Epithelial cell of proximal tubule (primary cell): ENCODE data around the gene SND1. TPM values are rescaled to one million over a fixed set of nuclear protein-coding genes. Genes with fewer than 3 reads are reported as not detected.

ENCODE experiments used
- DNase-seq: peaks from one replicate; pipeline ENCODE4 v3.0.0-alpha.2; 2011; ENCODE audit warnings: low read depth
- H3K4me3 ChIP-seq: 2 replicates; pipeline ENCODE4 v1.5.1; 2011; ENCODE audit warnings: low read depth, mild to moderate bottlenecking, low read length
- total RNA-seq: library from RNA; depleted of rRNA; stranded (reverse); fragments of >200 nt; gene quantifications from 2 replicates; pipeline ENCODE4 v1.2.3, GENCODE V29; 2015
- TF ChIP-seq, protein P1 (sequence below): conservative IDR thresholded peaks from 2 replicates; pipeline ENCODE4 v1.5.1; 2012; ENCODE audit warnings: low read depth, mild to moderate bottlenecking, low read length

Gene SND1
- total RNA-seq, 1 donor from 2014 or later, result 122 TPM

DNA sequence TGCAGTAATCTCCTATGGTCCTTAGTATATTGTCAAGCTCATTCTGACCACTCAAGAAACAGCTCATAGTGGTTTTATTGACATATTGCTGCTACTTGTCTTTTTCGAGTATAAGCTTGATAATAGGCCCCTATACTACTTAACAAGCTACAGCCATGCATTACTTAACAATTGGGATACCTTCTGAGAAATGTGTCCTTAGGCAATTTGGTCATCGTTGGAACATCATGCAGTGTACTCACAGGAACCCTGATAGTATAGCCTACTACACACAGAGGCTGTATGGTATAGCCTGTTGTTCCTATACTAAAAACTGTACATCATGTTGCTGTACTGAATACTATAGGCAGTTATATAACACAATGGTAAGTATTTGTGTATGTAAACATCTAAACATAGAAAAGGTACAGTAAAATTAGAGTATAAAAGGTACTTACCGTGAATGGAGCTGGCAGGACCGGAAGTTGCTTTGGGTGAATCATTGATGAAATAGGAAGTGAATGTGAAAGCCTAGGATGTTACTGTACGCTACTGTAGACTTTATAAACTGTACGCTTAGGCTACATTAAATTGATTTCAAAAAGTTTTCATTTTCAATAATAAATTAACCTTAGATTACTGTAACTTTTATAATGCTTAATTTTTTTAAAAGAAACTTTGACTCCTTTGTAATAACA is 218.4 kb downstream of the SND1 start:
- no peak overlapping the region for H3K4me3 ChIP-seq
- DNase-seq, result no peak
- TF ChIP-seq, protein P1, sequence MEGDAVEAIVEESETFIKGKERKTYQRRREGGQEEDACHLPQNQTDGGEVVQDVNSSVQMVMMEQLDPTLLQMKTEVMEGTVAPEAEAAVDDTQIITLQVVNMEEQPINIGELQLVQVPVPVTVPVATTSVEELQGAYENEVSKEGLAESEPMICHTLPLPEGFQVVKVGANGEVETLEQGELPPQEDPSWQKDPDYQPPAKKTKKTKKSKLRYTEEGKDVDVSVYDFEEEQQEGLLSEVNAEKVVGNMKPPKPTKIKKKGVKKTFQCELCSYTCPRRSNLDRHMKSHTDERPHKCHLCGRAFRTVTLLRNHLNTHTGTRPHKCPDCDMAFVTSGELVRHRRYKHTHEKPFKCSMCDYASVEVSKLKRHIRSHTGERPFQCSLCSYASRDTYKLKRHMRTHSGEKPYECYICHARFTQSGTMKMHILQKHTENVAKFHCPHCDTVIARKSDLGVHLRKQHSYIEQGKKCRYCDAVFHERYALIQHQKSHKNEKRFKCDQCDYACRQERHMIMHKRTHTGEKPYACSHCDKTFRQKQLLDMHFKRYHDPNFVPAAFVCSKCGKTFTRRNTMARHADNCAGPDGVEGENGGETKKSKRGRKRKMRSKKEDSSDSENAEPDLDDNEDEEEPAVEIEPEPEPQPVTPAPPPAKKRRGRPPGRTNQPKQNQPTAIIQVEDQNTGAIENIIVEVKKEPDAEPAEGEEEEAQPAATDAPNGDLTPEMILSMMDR, result no peak

DNA sequence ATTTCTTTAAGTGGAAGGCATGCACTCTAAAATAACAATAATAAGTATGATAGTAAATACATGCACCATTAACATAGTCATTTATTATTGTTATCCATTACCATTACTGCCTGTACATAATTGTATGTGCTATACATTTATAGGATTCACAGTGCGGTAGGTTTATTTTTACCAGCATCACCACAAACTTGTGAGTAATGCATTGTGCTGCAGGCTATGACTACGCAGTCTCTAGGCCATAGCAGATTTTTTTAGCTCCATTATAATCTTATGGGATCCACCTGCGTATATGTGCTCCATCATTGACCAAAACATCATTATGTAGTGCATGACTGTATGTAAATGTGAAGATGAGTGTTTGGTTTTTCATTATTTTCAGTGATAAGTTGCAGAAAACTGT is 219.2 kb downstream of the SND1 start:
- TF ChIP-seq, protein P1, result no peak
- no peak for DNase-seq
- no peak overlapping the region for H3K4me3 ChIP-seq

DNA sequence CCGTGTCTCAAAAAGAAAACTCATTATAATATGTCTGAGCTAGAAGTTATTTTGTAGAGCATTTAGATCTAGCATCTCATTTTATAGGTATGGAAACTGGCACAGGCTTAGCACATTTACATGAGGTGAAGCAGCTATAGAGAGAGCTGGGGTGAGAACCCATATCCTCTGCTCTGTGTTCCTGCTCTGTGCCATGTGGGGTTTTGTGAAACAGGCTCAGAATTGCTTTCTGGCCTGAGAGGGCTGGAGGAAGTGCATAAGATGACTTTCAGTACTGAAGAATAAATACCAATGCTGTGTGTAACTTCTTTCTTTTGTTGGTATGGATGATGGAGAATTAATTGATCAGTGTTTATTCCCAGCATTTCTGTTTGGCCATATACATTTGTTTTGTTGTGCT is 220.1 kb downstream of the SND1 start:
- TF ChIP-seq, protein P1, result no peak
- DNase-seq, result no peak
- no peak overlapping the region for H3K4me3 ChIP-seq

DNA sequence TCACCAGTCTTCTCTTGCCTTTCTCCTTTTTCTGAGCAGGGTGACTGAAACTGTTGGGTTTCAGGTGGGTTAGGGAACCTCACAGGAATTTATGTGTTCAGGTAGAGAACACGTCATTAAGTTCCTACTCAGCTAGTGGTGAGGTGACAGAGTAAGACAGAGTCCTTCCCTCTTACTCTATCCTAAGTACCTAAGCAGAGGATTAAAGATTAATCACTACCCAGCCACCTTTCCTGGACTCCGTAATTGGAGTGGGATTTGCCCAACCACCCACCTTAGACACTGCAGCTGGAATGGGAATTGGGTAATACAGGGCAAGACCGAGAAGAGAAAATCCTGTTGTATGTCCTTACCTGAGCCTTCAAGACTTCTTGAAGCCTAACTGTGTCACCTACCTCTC is 221.2 kb downstream of the SND1 start:
- no peak for DNase-seq
- TF ChIP-seq, protein P1, result no peak
- no peak overlapping the region for H3K4me3 ChIP-seq

DNA sequence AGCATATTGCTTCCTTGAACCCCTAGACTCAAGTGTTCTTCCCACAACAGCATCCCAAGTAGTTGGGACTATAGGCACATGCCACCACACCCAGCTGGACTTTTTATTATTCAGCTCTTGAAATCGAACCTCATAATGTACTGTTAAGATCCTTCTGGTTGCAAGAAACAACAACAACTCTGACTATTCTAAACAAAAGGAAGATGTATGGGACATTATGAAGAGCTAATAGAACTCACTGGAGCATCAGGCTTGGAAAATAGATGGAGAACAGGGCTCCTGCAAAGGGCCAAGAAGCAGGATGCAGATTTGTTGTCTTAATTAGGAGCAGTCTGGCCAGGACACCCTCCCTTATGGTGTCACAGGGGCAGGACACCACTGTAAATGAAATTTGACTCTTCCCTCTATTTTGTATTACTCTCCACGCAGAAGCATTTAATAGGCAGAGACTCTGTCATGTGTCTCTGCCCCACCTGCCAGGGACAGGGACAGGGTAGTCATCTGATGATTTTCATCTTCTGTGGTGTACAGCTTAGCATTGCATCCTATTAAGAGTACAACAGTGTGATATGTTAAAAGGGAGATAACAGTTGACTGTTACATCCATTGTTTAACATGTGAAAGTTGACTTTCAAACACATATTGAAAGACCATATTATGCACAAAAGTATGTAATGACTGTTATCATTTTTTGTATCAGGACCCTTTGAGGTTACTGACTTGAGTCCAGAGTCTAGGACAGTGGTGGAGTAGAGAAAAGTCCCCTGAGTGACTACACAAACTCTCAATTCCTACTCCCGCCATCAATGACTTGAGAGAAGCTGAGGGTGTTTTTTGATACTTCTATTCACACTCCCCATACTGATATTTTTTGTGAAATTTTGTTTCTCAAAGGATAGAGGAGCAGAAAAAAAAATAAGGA is 222.0 kb downstream of the SND1 start:
- TF ChIP-seq, protein P1, result no peak
- DNase-seq, result no peak
- no peak overlapping the region for H3K4me3 ChIP-seq

DNA sequence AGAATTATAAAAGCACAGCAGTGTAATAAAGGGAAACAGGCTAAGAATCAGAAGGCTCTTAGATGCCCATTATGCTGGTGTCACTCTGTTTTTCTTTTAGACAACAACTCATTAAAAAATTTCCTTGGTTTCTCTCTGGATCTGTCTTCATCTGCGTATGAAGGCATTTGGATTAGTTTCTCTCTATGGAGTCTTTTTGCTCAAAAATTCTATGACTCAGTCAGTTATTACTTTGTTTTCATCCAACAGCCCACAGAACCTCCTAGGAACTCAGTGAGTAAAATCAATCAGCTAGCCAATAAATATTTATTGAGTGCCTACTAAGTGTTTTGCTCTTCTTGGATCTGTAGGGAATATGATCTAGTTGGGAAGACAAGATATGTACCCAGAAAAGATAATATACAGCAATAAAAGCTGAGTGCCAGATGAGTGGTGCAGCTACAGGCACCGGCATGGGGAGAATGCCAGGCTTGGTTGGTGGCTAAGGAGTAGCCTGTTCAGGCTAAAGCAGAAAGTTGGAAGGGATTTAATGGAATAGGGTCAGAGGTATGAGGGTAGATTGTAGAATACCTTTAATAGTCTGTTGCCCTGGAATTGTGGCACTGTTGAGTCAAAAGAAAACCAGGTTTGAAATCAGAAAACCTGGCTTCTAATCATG is 223.1 kb downstream of the SND1 start:
- TF ChIP-seq, protein P1, result no peak
- no peak for DNase-seq
- H3K4me3 ChIP-seq, result no peak overlapping the region
